IPS-18a (cell line): ENCODE measurements around the gene ST3GAL4.
"Not testable (repeated sequence)": the region's sequence is repeated elsewhere in the genome, so short reads cannot be mapped to it uniquely, and the experiment has no call there.

ENCODE experiments used
- H3K27ac ChIP-seq: one replicate; pipeline ENCODE4 v1.5.1; 2013; ENCODE audit warnings: low read length
- H3K27me3 ChIP-seq: one replicate; pipeline ENCODE4 v1.6.1; 2013; ENCODE audit warnings: mild to moderate bottlenecking, low read length; ENCODE audit not compliant: control insufficient read depth, insufficient read depth
- H3K36me3 ChIP-seq: one replicate; pipeline ENCODE4 v1.6.1; 2013; ENCODE audit warnings: low read depth, low read length; ENCODE audit not compliant: control insufficient read depth
- H3K4me1 ChIP-seq: one replicate; pipeline ENCODE4 v1.6.1; 2013; ENCODE audit warnings: low read depth, low read length; ENCODE audit not compliant: control insufficient read depth
- H3K4me3 ChIP-seq: one replicate; pipeline ENCODE4 v1.5.1; 2013; ENCODE audit warnings: low read length
- H3K9ac ChIP-seq: one replicate; pipeline ENCODE4 v1.6.1; 2013; ENCODE audit warnings: mild to moderate bottlenecking, low read length, moderate library complexity
- H3K9me3 ChIP-seq: one replicate; pipeline ENCODE4 v1.6.1; 2013; ENCODE audit warnings: low read depth, low read length; ENCODE audit not compliant: control insufficient read depth

The ST3GAL4 gene

DNA sequence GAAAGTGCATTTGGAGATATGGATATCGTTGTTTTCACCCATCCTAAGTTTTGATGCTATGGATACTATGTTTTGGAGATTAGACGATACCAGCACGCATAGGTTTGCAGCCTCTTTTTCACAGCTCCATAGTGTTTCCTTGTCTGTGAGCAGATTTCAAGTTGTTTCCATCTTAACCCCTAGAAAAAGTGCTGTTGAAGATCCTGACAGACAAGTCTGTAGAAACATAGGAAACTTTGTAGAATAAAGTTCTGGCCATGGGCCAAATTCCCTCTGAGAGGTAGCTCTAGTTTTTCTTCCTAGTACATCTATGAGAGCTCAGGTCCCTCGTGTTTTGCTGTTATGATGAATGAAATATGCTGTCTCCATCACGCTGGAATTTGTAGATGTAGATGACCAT lies 32.4 kb downstream of the ST3GAL4 start:
- no peaks in the 10 kb centered on the region for H3K4me1 ChIP-seq
- H3K36me3 ChIP-seq, result no peaks in the 10 kb centered on the region
- H3K27ac ChIP-seq, result no peak overlapping the region
- H3K9ac ChIP-seq, result no peak overlapping the region
- H3K4me3 ChIP-seq, result no peak overlapping the region
- no peaks in the 10 kb centered on the region for H3K9me3 ChIP-seq
- no peaks in the 10 kb centered on the region for H3K27me3 ChIP-seq

DNA sequence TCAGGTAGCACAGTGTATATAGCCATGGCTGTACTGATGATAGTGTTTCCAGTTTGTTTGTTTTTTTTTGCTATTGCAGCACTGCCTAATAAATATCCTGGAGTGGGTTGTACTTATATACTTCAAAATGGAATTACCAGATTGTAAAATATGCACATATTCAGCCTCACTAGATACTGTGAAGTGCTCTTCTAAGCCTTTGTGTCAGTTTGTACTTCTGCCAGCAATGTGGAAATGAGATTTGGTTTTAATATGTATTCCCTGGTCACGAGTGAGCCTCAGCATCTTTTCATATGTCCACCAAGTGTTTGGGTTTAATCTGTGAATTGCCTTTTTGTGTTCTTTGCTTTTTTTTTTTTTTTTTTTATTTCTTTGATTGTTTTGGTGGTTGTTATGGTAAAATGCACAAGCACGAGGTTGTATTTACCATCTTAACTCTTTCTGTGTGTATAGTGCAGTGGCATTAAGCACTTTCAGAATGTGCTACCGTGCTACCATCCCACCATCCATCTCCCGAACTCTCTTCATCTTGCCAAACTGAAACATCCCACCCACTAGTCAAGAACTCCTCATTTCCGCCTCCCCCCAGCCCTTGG lies 34.9 kb downstream of the ST3GAL4 start:
- no peaks in the 10 kb centered on the region for H3K4me1 ChIP-seq
- H3K27me3 ChIP-seq, result no peaks in the 10 kb centered on the region
- H3K4me3 ChIP-seq, result no peak overlapping the region
- H3K9me3 ChIP-seq, result no peaks in the 10 kb centered on the region
- no peak overlapping the region for H3K9ac ChIP-seq
- H3K36me3 ChIP-seq, result no peaks in the 10 kb centered on the region
- H3K27ac ChIP-seq, result no peak overlapping the region

- no peak overlapping the region for H3K9ac ChIP-seq
- H3K27me3 ChIP-seq, result no peaks in the 10 kb centered on the region
- H3K36me3 ChIP-seq, result no peaks in the 10 kb centered on the region
- H3K4me3 ChIP-seq, result no peak overlapping the region
- no peaks in the 10 kb centered on the region for H3K4me1 ChIP-seq
- H3K9me3 ChIP-seq, result no peaks in the 10 kb centered on the region
- no peak overlapping the region for H3K27ac ChIP-seq
Observed at GRCh38 chr11:126391286-126391954, 35.9 kb downstream of the ST3GAL4 start.

GRCh38 chr11:126391970-126392632 lies 36.6 kb downstream of the ST3GAL4 start:
- H3K9ac ChIP-seq, result no peak overlapping the region
- no peaks in the 10 kb centered on the region for H3K4me1 ChIP-seq
- no peaks in the 10 kb centered on the region for H3K27me3 ChIP-seq
- H3K4me3 ChIP-seq, result no peak overlapping the region
- no peaks in the 10 kb centered on the region for H3K9me3 ChIP-seq
- no peaks in the 10 kb centered on the region for H3K36me3 ChIP-seq
- no peak overlapping the region for H3K27ac ChIP-seq

DNA sequence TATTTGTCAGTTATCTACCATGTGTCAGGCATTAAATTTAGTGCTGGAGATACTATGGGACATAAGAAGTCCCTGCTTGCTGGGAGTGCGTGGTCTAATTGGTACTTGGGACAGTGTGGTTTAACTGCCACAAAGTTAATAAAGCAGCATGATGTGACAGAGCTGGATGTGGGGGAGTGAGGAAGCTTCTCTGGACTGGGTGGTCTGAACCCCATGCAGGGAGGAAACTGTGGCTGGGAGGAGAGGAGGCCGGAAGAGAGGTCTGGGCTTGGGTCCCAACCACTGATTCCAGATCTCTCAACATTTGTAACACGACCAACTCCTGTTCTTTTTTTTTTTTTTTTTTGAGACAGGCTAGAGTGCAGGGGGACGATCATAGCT lies 37.1 kb downstream of the ST3GAL4 start:
- Histone ChIP-seq H3K4me1 (no peaks in the 10 kb centered on the region), H3K27ac (no peak overlapping the region), H3K9me3 (no peaks in the 10 kb centered on the region), H3K9ac (no peak overlapping the region), H3K27me3 (no peaks in the 10 kb centered on the region), H3K4me3 (no peak overlapping the region), H3K36me3 (no peaks in the 10 kb centered on the region)

- Histone ChIP-seq H3K36me3 (no peaks in the 10 kb centered on the region), H3K27ac (no peak overlapping the region), H3K4me1 (no peaks in the 10 kb centered on the region), H3K27me3 (no peaks in the 10 kb centered on the region), H3K4me3 (no peak overlapping the region), H3K9me3 (no peaks in the 10 kb centered on the region), H3K9ac (no peak overlapping the region)
Observed at GRCh38 chr11:126393143-126393542, 37.7 kb downstream of the ST3GAL4 start.

DNA sequence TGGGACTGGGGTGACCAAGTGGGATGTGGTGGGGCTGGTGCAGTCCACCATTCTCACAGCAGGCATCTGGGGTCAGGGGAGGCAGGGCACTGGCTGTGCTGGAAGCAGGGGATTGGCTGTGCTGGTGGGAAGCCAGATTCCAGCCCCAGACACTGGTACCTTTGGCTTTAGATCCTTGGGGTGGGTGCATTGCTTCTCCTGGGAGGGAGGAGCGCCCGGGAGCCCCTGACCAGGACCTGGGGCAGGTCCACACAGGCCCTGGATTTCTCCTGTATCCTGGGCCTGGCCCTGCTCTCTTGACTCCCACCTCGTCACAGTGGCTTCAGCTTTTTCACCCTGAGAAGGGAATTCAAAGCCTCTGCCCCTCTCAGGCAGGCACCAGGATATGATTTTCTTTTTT lies 38.5 kb downstream of the ST3GAL4 start:
- H3K27ac ChIP-seq, result no peak overlapping the region
- no peaks in the 10 kb centered on the region for H3K36me3 ChIP-seq
- H3K4me1 ChIP-seq, result no peaks in the 10 kb centered on the region
- no peaks in the 10 kb centered on the region for H3K27me3 ChIP-seq
- H3K4me3 ChIP-seq, result no peak overlapping the region
- no peak overlapping the region for H3K9ac ChIP-seq
- no peaks in the 10 kb centered on the region for H3K9me3 ChIP-seq

- H3K27ac ChIP-seq, H3K9me3 ChIP-seq, H3K4me3 ChIP-seq, H3K27me3 ChIP-seq, H3K9ac ChIP-seq, H3K4me1 ChIP-seq, H3K36me3 ChIP-seq: not testable (repeated sequence)
Observed at GRCh38 chr11:126394634-126395072, 39.2 kb downstream of the ST3GAL4 start.

GRCh38 chr11:126395784-126396183 lies 40.3 kb downstream of the ST3GAL4 start:
- not testable (repeated sequence) for H3K9ac ChIP-seq, H3K27me3 ChIP-seq, H3K27ac ChIP-seq

GRCh38 chr11:126396266-126396665 lies 40.8 kb downstream of the ST3GAL4 start:
- H3K4me1 ChIP-seq, H3K9me3 ChIP-seq, H3K36me3 ChIP-seq, H3K9ac ChIP-seq, H3K27me3 ChIP-seq, H3K4me3 ChIP-seq, H3K27ac ChIP-seq: not testable (repeated sequence)

More at GRCh38 chr11:126395784-126396183, 40.3 kb downstream of the ST3GAL4 start:
- H3K9me3 ChIP-seq, H3K36me3 ChIP-seq, H3K4me3 ChIP-seq, H3K4me1 ChIP-seq: not testable (repeated sequence)

GRCh38 chr11:126396965-126397364 lies 41.5 kb downstream of the ST3GAL4 start:
- H3K36me3 ChIP-seq, result no peaks in the 10 kb centered on the region
- no peak overlapping the region for H3K9ac ChIP-seq
- H3K4me1 ChIP-seq, result no peaks in the 10 kb centered on the region
- H3K9me3 ChIP-seq, result no peaks in the 10 kb centered on the region
- H3K4me3 ChIP-seq, result no peak overlapping the region
- H3K27ac ChIP-seq, result no peak overlapping the region
- H3K27me3 ChIP-seq, result no peaks in the 10 kb centered on the region

- Histone ChIP-seq H3K4me3 (no peak overlapping the region), H3K9ac (no peak overlapping the region), H3K4me1 (peaks cover 7% of the 10 kb centered on the region), H3K36me3 (no peaks in the 10 kb centered on the region), H3K27me3 (no peaks in the 10 kb centered on the region), H3K27ac (no peak overlapping the region), H3K9me3 (no peaks in the 10 kb centered on the region)
Observed at GRCh38 chr11:126398296-126398695, 42.8 kb downstream of the ST3GAL4 start.
